ENCODE results near the gene PTPRD.
"Not testable (repeated sequence)": the region's sequence is repeated elsewhere in the genome, so short reads cannot be mapped to it uniquely, and the experiment has no call there.

Gene PTPRD

GRCh38 chr9:9099646-9100045 is 1513.2 kb downstream of the PTPRD start:
- FAIRE-seq, result no peak

GRCh38 chr9:9097254-9097653 is 1515.5 kb downstream of the PTPRD start:
- FAIRE-seq, result not testable (repeated sequence)

- no peak for FAIRE-seq
These were observed 1521.4 kb downstream of the PTPRD start for GRCh38 chr9:9091387-9091786.

GRCh38 chr9:9079473-9079872 is 1533.3 kb downstream of the PTPRD start:
- FAIRE-seq, result no peak

GRCh38 chr9:9078301-9078700 is 1534.5 kb downstream of the PTPRD start:
- FAIRE-seq, result no peak

- FAIRE-seq, result no peak
These were observed 1551.2 kb downstream of the PTPRD start for GRCh38 chr9:9061627-9062026.

- no peak for FAIRE-seq
These were observed 1558.3 kb downstream of the PTPRD start for GRCh38 chr9:9054354-9054992.

- no peak for FAIRE-seq
These were observed 1567.2 kb downstream of the PTPRD start for GRCh38 chr9:9045572-9045971.

- no peak for FAIRE-seq
These were observed 1567.7 kb downstream of the PTPRD start for GRCh38 chr9:9045072-9045471.

GRCh38 chr9:9043788-9044187 is 1569.0 kb downstream of the PTPRD start:
- not testable (repeated sequence) for FAIRE-seq

GRCh38 chr9:9041756-9042155 is 1571.0 kb downstream of the PTPRD start:
- FAIRE-seq, result no peak

- FAIRE-seq, result no peak
These were observed 1579.8 kb downstream of the PTPRD start for GRCh38 chr9:9033022-9033421.

- no peak for FAIRE-seq
These were observed 1596.2 kb downstream of the PTPRD start for GRCh38 chr9:9016597-9016996.

GRCh38 chr9:9004810-9005209 is 1608.0 kb downstream of the PTPRD start:
- no peak for FAIRE-seq

GRCh38 chr9:9002826-9003583 is 1609.8 kb downstream of the PTPRD start:
- no peak for FAIRE-seq

GRCh38 chr9:8980496-8981013 is 1632.2 kb downstream of the PTPRD start:
- no peak for FAIRE-seq

- no peak for FAIRE-seq
These were observed 1634.5 kb downstream of the PTPRD start for GRCh38 chr9:8978334-8978733.

GRCh38 chr9:8968350-8968749 is 1644.5 kb downstream of the PTPRD start:
- FAIRE-seq, result not testable (repeated sequence)

- no peak for FAIRE-seq
These were observed 1648.9 kb downstream of the PTPRD start for GRCh38 chr9:8963885-8964284.

- FAIRE-seq, result no peak
These were observed 1650.7 kb downstream of the PTPRD start for GRCh38 chr9:8962084-8962483.

GRCh38 chr9:8961186-8961851 is 1651.5 kb downstream of the PTPRD start:
- FAIRE-seq, result no peak

GRCh38 chr9:8960254-8960653 is 1652.5 kb downstream of the PTPRD start:
- no peak for FAIRE-seq

GRCh38 chr9:8958358-8958757 is 1654.4 kb downstream of the PTPRD start:
- FAIRE-seq, result no peak

- FAIRE-seq, result no peak
These were observed 1657.5 kb downstream of the PTPRD start for GRCh38 chr9:8955315-8955714.
